HT1080 (cell line): ENCODE data around the gene B4GALT1. TPM values are rescaled to one million over a fixed set of nuclear protein-coding genes. Genes with fewer than 3 reads are reported as not detected.
A peak's percentile ranks its signal among the peaks of the same experiment; 100 is the strongest.
"Not testable (repeated sequence)": the region's sequence is repeated elsewhere in the genome, so short reads cannot be mapped to it uniquely, and the experiment has no call there.

ENCODE experiments used
- DNase-seq: peaks from one replicate; pipeline ENCODE4 v3.0.0-alpha.2; 2015; ENCODE audit warnings: low read depth
- total RNA-seq: library from RNA; depleted of rRNA; stranded (reverse); fragments of >200 nt; shearing (Covaris generic); gene quantifications from 2 replicates; pipeline ENCODE4 v1.2.3, GENCODE V29; 2014

B4GALT1 gene
- total RNA-seq, 1 experiment from 2014 or later: 23.6 TPM

DNA sequence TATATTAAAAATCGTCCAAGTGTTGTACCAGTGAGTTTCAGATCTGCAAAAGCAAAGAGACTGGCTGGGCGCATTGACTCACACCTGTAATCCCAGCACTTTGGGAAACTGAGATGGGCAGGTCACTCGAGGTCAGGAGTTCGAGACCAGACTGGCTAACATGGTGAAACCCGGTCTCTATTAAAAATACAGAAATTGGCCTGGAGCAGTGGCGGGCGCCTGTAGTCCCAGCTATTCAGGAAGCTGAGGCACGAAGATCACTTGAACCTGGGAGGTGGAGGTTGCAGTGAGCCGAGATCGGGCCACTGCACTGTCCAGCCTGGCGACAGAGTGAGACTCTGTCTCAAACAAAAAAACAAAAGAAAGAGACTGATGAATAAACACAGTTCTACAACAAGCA lies 18.3 kb upstream of the B4GALT1 start:
- no peak for DNase-seq

DNA sequence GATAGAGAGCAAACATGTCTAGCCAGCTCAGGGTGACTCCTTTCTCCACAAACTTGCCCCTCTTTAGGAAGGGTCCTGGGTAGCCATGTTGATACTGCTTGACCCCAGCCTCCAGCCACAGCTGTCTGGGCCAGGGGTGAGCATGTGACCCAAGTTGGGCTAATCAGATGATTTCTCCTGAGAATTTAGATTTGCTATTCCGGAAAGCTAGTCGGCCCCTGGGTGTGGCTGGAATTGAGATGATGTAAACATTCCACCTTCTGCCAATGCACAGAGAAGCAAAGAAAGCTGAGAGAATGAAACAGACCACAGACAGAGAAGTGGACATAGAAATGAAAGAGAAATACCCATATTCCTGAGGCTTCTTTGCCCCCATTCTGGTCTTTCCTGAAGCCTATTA lies 17.8 kb upstream of the B4GALT1 start:
- no peak for DNase-seq

DNA sequence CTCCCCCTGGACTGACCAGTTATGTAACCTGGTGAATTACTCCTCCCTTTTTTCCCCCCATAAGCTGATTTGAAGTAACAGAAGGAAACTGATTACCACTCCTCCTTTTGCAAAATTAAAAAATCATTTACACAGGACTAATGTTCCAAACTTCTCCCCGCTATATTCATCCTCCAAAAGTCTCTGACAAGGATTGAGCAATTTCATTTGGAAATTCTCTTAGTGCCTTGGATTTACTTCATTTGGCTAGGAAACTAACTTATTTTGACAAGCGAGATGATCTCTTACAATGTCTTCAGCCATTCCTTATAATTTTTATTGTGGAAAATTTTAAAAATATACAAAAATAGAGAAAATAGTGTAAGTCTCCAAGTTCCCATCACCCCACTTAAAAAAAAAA lies 15.4 kb upstream of the B4GALT1 start:
- no peak for DNase-seq

DNA sequence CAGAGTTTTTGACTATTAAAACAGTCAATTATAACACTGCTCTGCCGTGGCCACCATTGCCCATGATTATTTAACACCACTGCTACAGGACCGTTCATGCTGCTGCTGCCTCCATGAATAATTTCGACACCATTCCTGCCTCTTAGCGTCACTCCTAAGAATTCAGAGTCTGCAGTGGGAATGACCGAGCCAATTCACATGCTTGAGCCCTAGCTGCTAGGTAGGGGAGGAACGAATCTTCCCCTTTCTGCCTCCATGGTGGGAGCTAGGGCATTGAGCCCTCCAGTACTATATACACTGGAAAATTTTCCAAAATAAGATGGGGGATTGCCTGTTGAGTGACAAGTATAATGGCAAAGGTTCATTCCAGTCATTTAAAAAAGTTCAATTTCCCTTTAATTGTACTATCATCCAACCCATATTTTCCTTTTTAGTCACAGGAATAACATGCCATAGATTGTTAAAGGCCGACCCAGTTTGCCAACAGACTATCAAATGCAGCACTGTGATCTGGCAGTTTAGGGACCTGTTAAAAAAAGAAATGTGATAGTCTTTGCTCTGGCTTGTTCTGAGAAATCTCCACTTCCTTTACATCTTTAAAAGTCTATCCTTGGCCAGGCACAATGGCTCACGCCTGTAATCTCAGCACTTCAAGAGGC lies 13.5 kb upstream of the B4GALT1 start:
- peak; percentile 28 for DNase-seq

DNA sequence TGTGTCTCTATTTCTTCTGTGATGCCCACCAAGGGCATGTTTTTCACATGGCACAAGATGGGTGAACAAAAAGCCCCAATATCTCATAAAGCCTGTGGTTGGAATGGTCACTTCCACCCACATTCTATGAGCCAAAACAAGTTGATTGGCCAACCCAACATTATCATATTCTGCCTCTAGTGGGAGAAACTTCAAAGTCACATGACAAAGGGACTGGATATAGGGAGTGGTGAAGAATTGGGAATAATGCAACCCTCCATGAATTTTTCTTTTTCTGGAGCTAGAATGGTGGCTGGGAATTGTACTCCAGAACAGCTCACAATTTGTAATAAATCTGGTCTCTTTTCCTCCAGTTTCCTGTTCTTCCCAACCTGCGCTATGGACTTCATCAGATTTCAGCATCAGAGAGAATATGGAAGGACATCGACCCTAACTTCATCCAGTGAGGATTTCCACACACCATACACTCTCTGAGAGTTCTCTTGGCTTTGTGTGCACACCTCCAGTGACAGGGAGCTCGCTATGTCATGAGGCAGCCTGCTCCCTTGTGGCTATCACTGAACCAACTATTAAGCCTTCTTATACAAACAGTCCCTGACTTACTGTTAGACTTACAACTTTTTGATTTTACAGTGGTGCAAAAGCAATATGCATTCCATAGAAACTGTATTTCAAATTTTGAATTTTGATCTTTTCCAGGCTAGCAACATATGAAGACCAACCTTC lies 12.0 kb upstream of the B4GALT1 start:
- DNase-seq: no peak

DNA sequence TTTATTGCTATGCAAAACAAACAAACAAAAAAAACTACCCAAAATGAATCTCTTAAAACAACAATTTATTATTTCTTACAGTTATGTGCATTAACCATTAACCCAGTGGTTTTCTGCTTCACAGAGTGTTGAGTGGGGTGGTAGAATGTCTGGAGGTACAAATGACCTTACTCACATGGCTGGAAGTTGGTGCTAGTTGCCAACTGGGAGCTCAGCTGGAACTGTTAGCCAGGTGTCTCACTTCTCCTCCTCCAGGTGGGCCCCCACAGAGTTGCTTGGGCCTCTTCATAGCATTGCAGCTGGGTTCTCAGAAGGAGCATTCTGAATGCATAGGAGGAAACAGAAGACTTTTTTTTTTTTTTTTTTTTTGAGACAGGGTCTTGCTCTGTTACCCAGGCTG lies 10.5 kb upstream of the B4GALT1 start:
- DNase-seq: no peak

DNA sequence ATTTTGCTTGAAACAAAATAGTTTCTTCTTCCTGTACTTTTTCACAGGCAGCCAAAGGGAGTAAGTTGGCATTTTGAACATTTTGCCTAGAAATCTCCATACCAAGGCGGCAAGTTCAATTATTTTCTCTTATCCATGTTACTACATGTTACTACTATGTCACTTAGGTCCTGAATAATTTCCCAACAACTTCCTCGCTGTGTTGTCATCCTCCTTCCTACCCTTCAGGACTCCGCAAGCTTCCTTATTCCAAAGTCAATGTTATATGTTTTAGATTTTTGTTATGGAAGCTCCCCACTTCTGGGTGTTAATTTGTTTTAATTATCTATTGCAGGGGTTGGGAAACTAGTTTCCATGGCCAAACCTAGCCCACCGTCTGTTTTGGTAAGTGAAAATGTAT lies 9.9 kb upstream of the B4GALT1 start:
- no peak for DNase-seq

DNA sequence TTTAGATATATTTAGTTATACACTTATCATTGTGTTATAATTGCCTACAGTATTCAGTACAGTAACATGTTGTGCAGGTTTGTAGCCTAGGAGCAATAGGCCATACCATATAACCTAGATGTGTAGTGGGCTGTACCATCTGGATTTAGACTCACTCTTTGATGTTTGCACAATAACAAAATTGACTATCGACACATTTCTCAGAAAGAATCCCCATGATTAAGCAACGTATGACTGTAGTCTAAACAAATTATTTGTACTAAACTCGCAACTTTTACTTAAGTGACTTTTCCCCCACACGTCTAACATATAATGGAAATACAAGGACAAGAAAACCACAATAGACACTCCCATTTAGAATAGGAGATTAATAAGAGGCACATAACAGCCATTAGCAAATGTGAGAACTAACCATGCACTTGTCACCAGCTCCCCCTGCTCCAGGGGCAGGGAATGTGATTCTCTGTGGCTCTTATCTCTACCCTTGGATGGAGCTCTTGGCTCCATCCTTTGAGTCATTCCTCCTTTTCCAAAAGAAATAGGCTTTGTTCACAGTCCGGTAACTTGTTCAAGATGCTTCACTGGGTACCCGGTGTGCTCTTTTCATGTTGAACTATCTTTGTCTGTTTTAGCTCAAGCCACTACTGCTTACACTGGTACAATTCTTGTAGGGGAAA lies 8.7 kb upstream of the B4GALT1 start:
- no peak for DNase-seq

DNA sequence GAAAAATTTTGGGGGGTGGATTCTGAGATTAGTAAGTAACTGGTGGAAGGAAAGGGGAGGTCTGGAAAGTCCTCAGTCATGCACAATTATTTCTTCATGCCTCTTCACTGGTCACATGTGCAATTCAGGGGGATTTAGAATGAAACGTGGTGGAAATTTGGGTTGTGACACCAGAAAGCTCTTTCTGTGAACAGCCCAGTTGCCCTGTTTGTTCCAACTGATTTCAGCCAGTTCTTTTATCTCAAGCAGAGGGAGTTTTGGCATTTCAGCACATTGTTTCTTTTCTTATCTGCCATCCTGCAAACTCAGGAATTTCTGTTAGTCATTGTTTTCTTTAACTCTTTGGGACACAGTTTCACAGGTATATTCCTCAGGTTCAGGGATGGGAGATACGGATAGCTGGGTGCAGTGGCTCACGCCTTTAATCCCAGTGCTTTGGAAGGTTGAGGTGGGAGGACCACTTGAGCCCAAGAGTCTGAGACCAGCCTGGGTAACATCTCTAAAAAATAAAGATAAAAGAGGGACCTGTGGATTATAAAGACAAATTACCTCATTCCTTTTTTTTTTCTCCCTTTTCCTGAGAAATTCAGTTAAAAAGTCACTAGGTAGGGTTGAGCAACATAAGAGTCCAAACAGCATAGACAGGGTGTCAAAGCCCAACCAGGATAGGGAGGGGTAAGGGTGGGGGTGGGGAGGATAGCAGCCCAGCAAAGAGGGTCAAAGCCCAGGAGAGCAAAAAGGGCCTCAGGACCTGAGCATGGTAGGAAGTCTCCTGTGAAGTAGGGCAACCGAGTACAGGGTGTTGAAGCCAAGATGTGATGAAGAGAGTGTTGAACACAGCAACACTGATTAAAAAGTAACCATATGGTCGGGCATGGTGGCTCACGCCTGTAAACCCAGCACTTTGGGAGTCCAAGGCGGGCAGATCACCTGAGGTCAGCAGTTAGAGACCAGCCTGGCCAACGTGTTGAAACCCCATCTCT lies 5.4 kb upstream of the B4GALT1 start:
- no peak for DNase-seq

DNA sequence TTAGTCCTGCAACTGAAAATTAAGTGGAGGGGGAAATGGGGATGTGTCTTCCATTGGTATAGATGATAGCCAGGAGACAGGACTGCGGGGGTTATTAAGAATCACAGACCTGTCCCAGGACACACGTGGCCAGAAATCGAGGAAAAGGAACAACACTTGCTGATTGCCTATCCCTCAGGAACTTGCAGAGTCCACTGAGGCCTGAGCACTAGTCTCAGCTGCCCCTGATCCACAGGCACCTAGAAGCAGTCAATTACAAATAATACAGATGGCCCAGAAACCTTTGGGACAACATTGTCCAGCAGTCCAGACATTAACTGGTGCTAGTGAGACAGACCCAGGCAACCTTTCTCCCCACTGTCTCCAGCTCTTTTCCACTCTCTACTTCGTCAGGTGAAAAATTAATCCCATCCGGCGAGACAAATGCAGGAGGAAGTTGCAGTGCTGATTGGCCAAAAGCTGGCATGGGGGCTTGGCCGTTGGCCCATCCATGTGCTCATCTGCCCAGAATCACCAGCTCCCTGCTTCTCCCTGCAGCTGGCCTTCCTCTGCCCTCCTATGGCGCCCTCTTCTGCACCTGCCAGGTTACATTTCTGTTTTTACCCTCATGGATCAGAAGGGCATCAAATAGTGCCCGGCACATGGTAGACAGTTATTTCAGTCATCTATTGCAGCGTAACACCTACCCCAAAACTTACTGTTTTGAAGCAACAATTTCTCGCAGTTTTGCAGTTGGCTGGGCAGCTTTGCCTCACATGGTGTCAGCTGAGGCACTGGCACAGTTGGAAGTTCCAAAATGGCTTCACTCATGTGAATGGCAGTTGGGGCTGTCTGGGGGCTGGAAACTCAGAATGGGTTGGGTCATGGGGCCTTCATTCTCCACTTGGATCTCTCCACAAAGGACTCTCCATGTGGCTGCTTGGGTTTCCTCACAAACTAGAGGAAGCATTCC lies 3.6 kb upstream of the B4GALT1 start:
- peak; percentile 44 for DNase-seq

DNA sequence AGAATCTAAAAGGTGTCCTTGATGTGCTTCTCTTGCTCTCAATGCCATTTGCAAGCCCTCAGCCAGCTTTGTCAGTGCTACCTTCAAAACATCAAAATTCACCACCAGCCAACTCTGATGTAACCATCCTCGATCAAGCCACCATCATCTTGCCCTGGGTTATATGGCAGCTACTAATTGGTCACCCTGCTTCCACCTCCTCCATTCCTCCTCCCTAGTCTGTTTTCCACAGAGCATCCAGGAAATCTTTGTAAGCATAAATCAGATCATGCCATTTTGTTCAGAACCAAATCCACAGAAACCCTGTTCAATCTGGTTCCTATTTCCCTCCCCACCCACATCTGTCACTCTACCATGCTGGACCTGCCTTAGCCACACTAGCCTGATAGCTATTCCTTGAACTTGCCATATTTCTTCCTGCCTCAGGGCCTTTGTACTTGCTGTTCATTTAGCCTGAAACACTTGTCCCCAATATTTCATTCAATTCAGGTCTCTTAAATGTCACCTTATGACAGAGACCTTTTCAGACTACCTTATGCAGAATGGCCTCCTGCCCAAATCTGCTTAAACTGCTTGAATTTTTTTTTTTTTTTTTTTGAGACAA lies 1.9 kb upstream of the B4GALT1 start:
- no peak for DNase-seq

DNA sequence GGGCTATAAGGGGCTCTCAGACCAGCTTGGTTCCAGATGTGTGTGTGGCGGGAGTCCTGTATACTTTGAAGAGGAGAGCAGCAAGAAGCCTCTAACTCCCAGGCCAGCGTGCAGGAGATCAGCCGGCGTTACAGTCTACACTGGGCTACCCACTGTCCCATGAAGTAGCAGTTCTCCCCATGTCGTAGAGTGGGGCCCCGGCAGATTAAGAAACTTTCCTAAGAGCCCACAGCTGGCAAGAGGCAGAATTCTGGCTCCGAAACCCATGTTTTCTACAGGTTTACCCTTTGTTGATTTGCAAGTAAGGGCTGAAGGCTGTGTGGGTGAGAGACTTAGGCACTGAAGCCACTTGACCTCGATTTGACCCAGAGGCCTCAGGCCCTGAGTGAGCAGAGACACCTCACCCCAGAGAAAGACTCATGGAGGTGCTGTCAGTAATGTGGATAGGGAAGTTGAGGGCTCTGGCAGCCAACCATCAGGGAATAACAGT lies 881 bp upstream of the B4GALT1 start:
- DNase-seq: no peak

DNA sequence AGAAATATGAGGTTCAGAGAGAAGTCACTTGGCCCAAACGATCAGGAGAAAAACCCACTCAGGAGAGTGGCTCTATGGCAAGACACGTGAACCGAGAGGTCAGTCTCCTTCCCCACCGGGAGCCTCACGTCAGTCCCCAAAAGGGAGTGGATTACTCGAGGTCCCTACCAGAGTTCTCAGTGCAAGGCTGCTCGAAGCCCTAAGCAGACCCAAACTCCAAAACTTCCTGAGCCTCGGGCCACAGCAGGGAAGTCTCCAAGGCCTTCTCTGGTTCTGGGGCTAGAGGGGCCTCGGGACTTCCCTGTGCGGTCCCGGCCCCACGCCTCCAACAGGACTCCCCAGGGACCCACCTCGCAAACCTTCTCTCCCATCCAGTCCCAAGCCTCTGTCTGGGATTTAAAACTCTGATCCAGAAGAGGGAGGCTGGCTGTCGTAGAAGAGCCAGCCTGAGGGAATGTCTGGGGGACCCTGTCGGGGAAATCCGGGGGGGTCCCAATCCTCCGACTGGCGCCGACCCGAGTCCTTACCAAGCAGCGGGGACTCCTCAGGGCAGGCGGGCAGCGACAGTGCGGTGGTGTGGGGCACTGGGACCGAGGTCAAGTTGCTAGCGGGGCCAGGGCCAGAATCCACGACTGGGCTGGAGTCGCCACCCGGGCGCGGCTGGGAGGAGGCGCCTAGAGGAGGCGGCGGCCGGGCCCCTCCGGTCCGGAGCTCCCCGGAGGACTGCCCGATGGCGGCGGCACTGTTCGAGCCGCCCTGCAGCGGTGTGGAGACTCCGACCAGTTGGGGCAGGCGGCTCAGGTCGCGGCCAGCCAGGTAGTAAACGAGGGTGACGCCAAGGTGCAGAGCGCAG lies 679 bp downstream of the B4GALT1 start:
- DNase-seq: peak; percentile 24

DNA sequence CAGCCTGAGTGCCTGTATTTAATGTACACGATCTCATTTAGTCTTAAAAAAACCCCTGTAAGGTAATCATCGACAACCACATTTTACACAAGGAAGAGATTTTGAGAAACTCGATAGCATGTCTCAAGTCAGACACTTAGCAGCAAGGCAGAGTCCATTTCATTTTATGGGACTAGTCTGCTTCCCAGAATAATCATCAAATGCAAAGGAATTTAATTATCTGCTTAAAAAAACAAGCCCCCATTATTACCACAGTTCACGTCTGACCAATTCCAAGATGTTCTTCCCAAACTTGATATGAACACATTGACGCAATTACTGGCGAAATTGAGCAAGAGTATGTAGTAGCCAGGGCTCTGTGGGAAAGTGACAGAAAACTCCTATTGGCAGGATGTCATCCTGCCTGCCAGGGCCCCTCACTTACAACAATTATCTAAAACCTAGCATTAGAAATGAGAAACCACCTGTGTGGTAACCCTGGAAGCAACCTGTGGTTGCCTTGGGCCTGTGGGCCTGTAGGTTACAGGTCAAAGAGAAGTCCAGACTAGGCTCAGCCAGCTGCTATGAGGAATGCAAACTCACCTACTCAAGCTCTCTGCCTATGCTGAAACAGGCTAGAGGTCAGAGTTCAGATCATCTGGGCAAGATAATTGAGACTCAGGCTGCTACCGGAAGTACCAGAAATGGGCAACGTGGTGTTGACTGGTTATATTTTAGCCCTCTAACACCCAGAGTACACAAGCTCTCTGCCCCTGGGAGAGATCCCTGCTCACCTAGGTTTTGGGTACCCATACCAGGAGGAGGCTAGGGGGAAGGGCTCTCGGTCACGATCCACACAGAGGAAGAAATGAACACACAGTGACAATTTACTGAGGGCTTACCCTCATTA lies 1.6 kb downstream of the B4GALT1 start:
- DNase-seq: peak; percentile 42

DNA sequence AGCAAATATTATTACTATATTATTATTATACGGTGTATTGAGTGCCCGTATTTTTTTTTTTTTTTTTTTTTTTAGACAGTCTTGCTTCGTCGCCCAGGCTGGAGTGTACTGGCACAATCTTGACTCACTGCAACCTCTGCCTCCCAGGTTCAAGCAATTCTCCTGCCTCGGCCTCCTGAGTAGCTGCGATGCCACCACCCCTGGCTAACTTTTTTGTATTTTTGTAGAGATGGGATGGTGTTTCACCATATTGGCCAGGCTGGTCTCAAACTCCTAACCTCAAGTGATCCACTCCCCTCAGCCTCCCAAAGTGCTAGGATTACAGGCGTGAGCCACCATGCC lies 2.2 kb downstream of the B4GALT1 start:
- DNase-seq: not testable (repeated sequence)

DNA sequence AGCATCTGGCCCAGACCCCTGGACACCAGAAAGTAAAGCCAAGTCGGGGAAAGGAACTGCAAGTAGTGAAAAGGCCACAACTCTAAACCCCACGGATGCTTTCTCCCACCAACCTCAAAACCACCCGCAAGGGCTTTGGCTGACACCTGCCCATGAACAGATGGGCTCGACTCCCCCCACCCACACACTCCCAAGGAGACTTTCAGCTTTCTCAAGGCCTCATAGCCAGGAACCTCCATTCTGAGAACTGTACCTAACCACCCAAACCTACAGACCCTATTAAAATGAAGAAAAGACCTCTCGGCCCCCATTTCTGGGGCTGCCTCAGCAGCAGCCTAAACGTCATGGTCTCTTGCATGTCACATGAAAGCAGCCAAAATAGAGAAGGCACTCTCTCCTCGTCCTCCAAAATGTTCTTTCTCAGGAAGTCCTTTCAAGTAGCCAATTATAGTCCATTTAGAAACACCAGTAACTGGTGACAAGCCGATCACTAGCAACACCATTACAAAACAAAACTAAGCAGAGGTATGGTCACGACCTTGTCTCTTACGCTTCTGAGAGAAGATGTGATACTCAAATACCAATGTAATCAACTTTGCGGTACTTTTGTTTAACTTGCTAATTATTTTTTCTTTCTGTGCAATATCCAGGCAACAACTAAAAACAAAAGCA lies 2.9 kb downstream of the B4GALT1 start:
- no peak for DNase-seq

DNA sequence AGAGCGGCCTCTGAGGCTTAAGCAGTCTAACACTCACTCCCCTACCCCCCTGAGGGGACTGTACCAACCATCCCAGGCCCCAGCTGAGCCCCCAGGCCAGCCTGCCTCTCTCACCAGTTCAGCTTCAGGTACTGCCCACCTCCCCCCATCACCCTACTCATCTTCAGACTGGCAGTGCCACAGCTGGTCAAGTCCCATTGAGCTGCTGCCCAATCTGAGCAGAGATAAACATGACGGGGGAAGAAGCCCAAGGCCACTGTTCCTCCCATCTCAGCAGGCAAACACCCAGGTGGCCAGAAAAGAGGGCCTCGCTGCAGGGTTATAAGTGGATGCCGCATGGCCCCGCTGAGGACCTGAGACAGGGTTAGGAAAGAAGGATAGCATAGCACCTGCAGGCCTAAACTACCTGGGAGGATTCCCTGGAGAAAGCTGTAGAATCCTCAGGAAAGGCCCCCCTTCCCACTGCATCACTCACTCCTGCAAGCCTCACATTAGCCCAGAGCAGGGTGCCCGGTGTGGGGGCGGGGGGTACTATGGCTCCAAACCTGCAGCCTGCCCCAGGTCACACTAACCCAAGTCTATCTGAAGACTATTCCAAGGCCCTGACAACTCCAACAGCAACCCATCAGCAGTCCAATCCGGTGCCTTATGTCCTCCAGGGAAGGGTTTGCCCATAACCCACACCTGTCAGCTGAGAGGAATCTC lies 3.6 kb downstream of the B4GALT1 start:
- DNase-seq: no peak
